K562 (cell line): ENCODE measurements around the gene CEBPE. TPM values are rescaled to one million over a fixed set of nuclear protein-coding genes. Genes with fewer than 3 reads are reported as not detected.

ENCODE experiments used
- ATF2 ChIP-seq: sonication (generic); formaldehyde crosslinking; IDR thresholded peaks from 2 replicates; pipeline ENCODE4 v1.8.1; 2022; ENCODE audit warnings: missing genetic modification reagents
- BRD4 ChIP-seq: fragments of 200-600 bp; sonication (generic); IDR thresholded peaks from 2 replicates; pipeline ENCODE4 v1.6.1; 2017; ENCODE audit warnings: inconsistent platforms
- FOXK2 ChIP-seq, 2 experiments: fragments of 450-650 bp; IDR thresholded peaks in 1 of 2; conservative IDR thresholded peaks in 1 of 2; 2 replicates each; pipeline ENCODE4 v1.6.1; 2016; ENCODE audit warnings: low read depth in 2 of 2, mild to moderate bottlenecking in 1 of 2
- ID3 ChIP-seq, 2 experiments: fragments of 250-450 bp in 1 of 2; fragments of 450-650 bp in 1 of 2; sonication (Bioruptor Pico) in 1 of 2; IDR thresholded peaks; 2 replicates each; pipeline versions ENCODE4 v1.6.1 to v1.8.0; 2016 to 2021; ENCODE audit warnings: mild to moderate bottlenecking in 2 of 2, moderate library complexity in 2 of 2, missing compliant biosample characterization in 1 of 2, missing genetic modification characterization in 1 of 2
- IFI16 ChIP-seq: fragments of 250-450 bp; sonication (Bioruptor Pico); IDR thresholded peaks from 2 replicates; pipeline ENCODE4 v2.1.2; 2022; ENCODE audit warnings: mild to moderate bottlenecking, inconsistent platforms
- KAT8 ChIP-seq: fragments of 450-650 bp; IDR thresholded peaks from 2 replicates; pipeline ENCODE4 v1.6.1; 2016; ENCODE audit warnings: low read depth, mild to moderate bottlenecking
- NEUROD1 ChIP-seq: fragments of 150-350 bp; IDR thresholded peaks from 2 replicates; pipeline ENCODE4 v1.6.1; 2014; ENCODE audit warnings: borderline replicate concordance, low read length, low read depth; ENCODE audit not compliant: partially characterized antibody
- PHTF2 ChIP-seq: fragments of 250-450 bp; sonication (Bioruptor Pico); IDR thresholded peaks from 2 replicates; pipeline ENCODE4 v1.5.0; 2021; ENCODE audit warnings: mild to moderate bottlenecking
- POLR2AphosphoS5 ChIP-seq: IDR thresholded peaks from 2 replicates; pipeline ENCODE4 v1.6.1; 2011; ENCODE audit warnings: mild to moderate bottlenecking, low read depth, low read length, moderate library complexity; ENCODE audit not compliant: control insufficient read depth, insufficient read depth
- RAD21 ChIP-seq, 2 experiments: fragments of 250-450 bp in 1 of 2; fragments of 450-650 bp in 1 of 2; sonication (Bioruptor Pico) in 1 of 2; formaldehyde crosslinking in 1 of 2; IDR thresholded peaks in 1 of 2; conservative IDR thresholded peaks in 1 of 2; 2 replicates each; pipeline versions ENCODE4 v1.4.0 to v1.8.0; 2020 to 2022; ENCODE audit warnings: mild to moderate bottlenecking in 2 of 2, moderate library complexity in 1 of 2
- SRSF3 ChIP-seq: fragments of 200-400 bp; formaldehyde crosslinking; IDR thresholded peaks from 2 replicates; pipeline ENCODE4 v1.6.1; 2016; ENCODE audit warnings: mild to moderate bottlenecking, low read length, moderate library complexity; ENCODE audit not compliant: insufficient read depth
- SRSF9 ChIP-seq: fragments of 200-400 bp; formaldehyde crosslinking; IDR thresholded peaks from 2 replicates; pipeline ENCODE4 v1.6.1; 2017; ENCODE audit warnings: low read depth, low read length, borderline replicate concordance
- TAF1 ChIP-seq: IDR thresholded peaks from 2 replicates; pipeline ENCODE4 v1.6.1; 2011; ENCODE audit warnings: mild to moderate bottlenecking, low read length, moderate library complexity; ENCODE audit not compliant: insufficient read depth, control insufficient read depth, severe bottlenecking; ENCODE audit errors: extremely low read depth
- TARDBP ChIP-seq: fragments of 450-650 bp; IDR thresholded peaks from 2 replicates; pipeline ENCODE4 v1.6.1; 2016
- TCFL5 ChIP-seq: fragments of 250-450 bp; sonication (Bioruptor Pico); conservative IDR thresholded peaks from 2 replicates; pipeline ENCODE4 v1.6.1; 2021; ENCODE audit warnings: mild to moderate bottlenecking, moderate library complexity, matching md5 sums
- TEAD1 ChIP-seq, 2 experiments: fragments of 450-650 bp in 1 of 2; sonication (generic) in 1 of 2; formaldehyde crosslinking; IDR thresholded peaks; 2 replicates each; pipeline versions ENCODE4 v1.4.0 to v1.8.0; 2020 to 2022; ENCODE audit warnings: mild to moderate bottlenecking in 2 of 2, missing genetic modification reagents in 1 of 2
- U2AF2 ChIP-seq: fragments of 200-400 bp; formaldehyde crosslinking; optimal IDR thresholded peaks from 2 replicates; pipeline ENCODE3; 2017; ENCODE audit warnings: low read depth, mild to moderate bottlenecking, low read length
- ZBTB26 ChIP-seq: fragments of 450-650 bp; formaldehyde crosslinking; IDR thresholded peaks from 2 replicates; pipeline ENCODE4 v1.4.0; 2022; ENCODE audit warnings: missing genetic modification characterization
- ZBTB7A ChIP-seq: IDR thresholded peaks from 2 replicates; pipeline ENCODE4 v1.6.1; 2011; ENCODE audit warnings: low read depth, mild to moderate bottlenecking, low read length, moderate library complexity, borderline replicate concordance; ENCODE audit not compliant: control insufficient read depth
- ZC3H4 ChIP-seq: sonication (generic); formaldehyde crosslinking; IDR thresholded peaks from 2 replicates; pipeline ENCODE4 v1.9.0; 2021; ENCODE audit warnings: missing genetic modification reagents, borderline replicate concordance
- ZFP36 ChIP-seq: fragments of 150-350 bp; IDR thresholded peaks from 2 replicates; pipeline ENCODE4 v1.6.1; 2018; ENCODE audit warnings: low read length, low read depth; ENCODE audit not compliant: partially characterized antibody
- ZNF143 ChIP-seq: sonication (generic); formaldehyde crosslinking; IDR thresholded peaks from 2 replicates; pipeline ENCODE4 v1.9.0; 2022; ENCODE audit warnings: mild to moderate bottlenecking, missing genetic modification reagents
- ZNF24 ChIP-seq: fragments of 450-650 bp; IDR thresholded peaks from 2 replicates; pipeline ENCODE4 v1.6.1; 2016
- ZNF263 ChIP-seq: sonication (generic); formaldehyde crosslinking; IDR thresholded peaks from 2 replicates; pipeline ENCODE4 v1.8.0; 2022; ENCODE audit warnings: mild to moderate bottlenecking, missing genetic modification reagents, borderline replicate concordance
- ZNF507 ChIP-seq: conservative IDR thresholded peaks from 2 replicates; pipeline ENCODE4 v1.6.1; 2017; ENCODE audit warnings: missing genetic modification characterization, missing compliant biosample characterization
- ZNF699 ChIP-seq: fragments of 250-450 bp; sonication (Bioruptor Pico); IDR thresholded peaks from 2 replicates; pipeline ENCODE4 v1.8.0; 2021; ENCODE audit warnings: mild to moderate bottlenecking, moderate library complexity; ENCODE audit not compliant: insufficient replicate concordance
- polyA plus RNA-seq, 8 experiments: library from polyadenylated mRNA; depleted of rRNA in 4 of 8; stranded (reverse) in 5 of 8; unstranded in 3 of 8; fragments of >200 nt; fragmentation: Nextera tagmentation in 2 of 8; fragmentation: Illumina TruSeq in 1 of 8; extraction: Ambion mirVana in 2 of 8; extraction: Trizol in 1 of 8; gene quantifications; 2 replicates each; pipeline versions ENCODE4 v1.2.1 to v1.2.3, GENCODE V29; 2011 to 2014; ENCODE audit warnings: inconsistent platforms in 1 of 8, missing spikeins in 1 of 8
- total RNA-seq, 7 experiments: library from RNA; depleted of rRNA in 6 of 7; stranded (reverse); fragments of >200 nt in 6 of 7; fragmentation: Illumina TruSeq in 2 of 7; extraction: Trizol in 2 of 7; gene quantifications; 2 replicates each; pipeline versions ENCODE4 v1.2.1 to v1.2.3, GENCODE V29; 2011 to 2021; ENCODE audit warnings: low replicate concordance in 1 of 7

CEBPE gene
- total and polyA plus RNA-seq, 9 of the 15 experiments (the other 6 are each of a cell fraction or from before 2014, with no cell fraction given): 0.09 to 0.15 (median 0.13) TPM; not detected in 6

GRCh38 chr14:23120541-23121251 lies 1.6 kb upstream of the CEBPE start (continued):
- TF ChIP-seq ZFP36: peak; percentile 33
- no peak for TF ChIP-seq BRD4
- TF ChIP-seq ZNF143 (CRISPR knock-in tag): no peak
- no peak for TF ChIP-seq ZBTB26
- TF ChIP-seq ZNF507 (tag): no peak
- no peak for TF ChIP-seq SRSF9
- TF ChIP-seq TAF1: peak; percentile 31
- TF ChIP-seq TCFL5: no peak
- peak; percentile 63; the same call in 1 of the 2 replicates for TF ChIP-seq TARDBP
- peak; percentile 31 for TF ChIP-seq NEUROD1
- no peak for TF ChIP-seq ZNF699 (CRISPR knock-in tag)
- TF ChIP-seq ZC3H4 (CRISPR knock-in tag): no peak
- TF ChIP-seq ATF2 (CRISPR knock-in tag): no peak
- TF ChIP-seq RAD21 (CRISPR knock-in tag; conservative IDR thresholded peaks at IDR 0.05 in 1 of 2, IDR thresholded peaks at IDR 0.05 in 1 of 2): peak; percentile 100
- peak in 1 of 2 experiments; percentile 46; a peak in 2 of 4 replicates for TF ChIP-seq TEAD1 (CRISPR knock-in tag; IDR thresholded peaks at IDR 0.05)
- TF ChIP-seq IFI16 (CRISPR knock-in tag): no peak
- TF ChIP-seq U2AF2: no peak
- no peak for TF ChIP-seq PHTF2 (CRISPR knock-in tag)
- TF ChIP-seq POLR2AphosphoS5: peak; percentile 92
- TF ChIP-seq ZNF263 (CRISPR knock-in tag): peak; percentile 33; the same call in 1 of the 2 replicates
- TF ChIP-seq SRSF3: no peak
- TF ChIP-seq ID3 (CRISPR knock-in tag; IDR thresholded peaks at IDR 0.05): no peak
- TF ChIP-seq ID3 (tag; IDR thresholded peaks at IDR 0.05): no peak; the same call in 1 of the 2 replicates
- TF ChIP-seq FOXK2 (conservative IDR thresholded peaks at IDR 0.05 in 1 of 2, IDR thresholded peaks at IDR 0.05 in 1 of 2; ENCODE audit: low read depth in 2 of 2): no peak
- no peak for TF ChIP-seq ZBTB7A
- TF ChIP-seq ZNF24: peak; percentile 63; the same call in 1 of the 2 replicates
- no peak for TF ChIP-seq KAT8
